H9 (cell line): ENCODE results near the gene SDK1. TPM values are rescaled to one million over a fixed set of nuclear protein-coding genes. Genes with fewer than 3 reads are reported as not detected.

Experiments used
- DNase-seq: peaks from one replicate; pipeline ENCODE4 v3.0.0-alpha.2; 2017
- H2AFZ ChIP-seq: one replicate; pipeline ENCODE4 v1.6.1; 2013; ENCODE audit warnings: mild to moderate bottlenecking, low read length, control low read depth, moderate library complexity
- H2AK5ac ChIP-seq: 2 replicates; pipeline ENCODE4 v1.6.1; 2013; ENCODE audit warnings: low read length, control low read depth, mixed read lengths; ENCODE audit not compliant: insufficient read length
- H2BK120ac ChIP-seq: one replicate; pipeline ENCODE4 v1.6.1; 2013; ENCODE audit warnings: low read depth, mild to moderate bottlenecking, low read length, control low read depth, inconsistent platforms; ENCODE audit not compliant: poor library complexity, severe bottlenecking
- H2BK12ac ChIP-seq: 2 replicates; pipeline ENCODE4 v1.6.1; 2013; ENCODE audit warnings: low read length, control low read depth, mixed read lengths, low read depth; ENCODE audit not compliant: insufficient read length
- H2BK15ac ChIP-seq: 2 replicates; pipeline ENCODE4 v1.6.1; 2013; ENCODE audit warnings: low read depth, low read length, control low read depth
- H2BK20ac ChIP-seq: one replicate; pipeline ENCODE4 v1.6.1; 2013; ENCODE audit warnings: low read depth, mild to moderate bottlenecking, low read length, control low read depth, inconsistent platforms; ENCODE audit not compliant: poor library complexity, severe bottlenecking
- H2BK5ac ChIP-seq: 2 replicates; pipeline ENCODE4 v1.6.1; 2013; ENCODE audit warnings: low read length, control low read depth, mixed read lengths; ENCODE audit not compliant: insufficient read length
- H3K14ac ChIP-seq: 2 replicates; pipeline ENCODE4 v1.6.1; 2013; ENCODE audit warnings: low read length, control low read depth; ENCODE audit not compliant: insufficient read depth
- H3K18ac ChIP-seq: 2 replicates; pipeline ENCODE4 v1.6.1; 2013; ENCODE audit warnings: low read depth, mild to moderate bottlenecking, mixed read lengths, low read length, control low read depth; ENCODE audit not compliant: insufficient read length
- H3K23ac ChIP-seq: 2 replicates; pipeline ENCODE4 v1.6.1; 2013; ENCODE audit warnings: low read length, control low read depth, mixed read lengths, low read depth; ENCODE audit not compliant: insufficient read length
- H3K23me2 ChIP-seq: 2 replicates; pipeline ENCODE4 v1.6.1; 2013; ENCODE audit warnings: low read depth, mild to moderate bottlenecking, mixed read lengths, low read length, control low read depth; ENCODE audit not compliant: insufficient read length, poor library complexity, severe bottlenecking
- H3K27ac ChIP-seq: 2 replicates; pipeline ENCODE4 v1.5.1; 2013; ENCODE audit warnings: low read length, control low read depth, mixed read lengths, low read depth; ENCODE audit not compliant: insufficient read length
- H3K27me3 ChIP-seq: 2 replicates; pipeline ENCODE4 v1.6.1; 2013; ENCODE audit warnings: low read length, control low read depth, inconsistent platforms; ENCODE audit not compliant: insufficient read depth
- H3K4ac ChIP-seq: 2 replicates; pipeline ENCODE4 v1.6.1; 2013; ENCODE audit warnings: low read depth, mild to moderate bottlenecking, control low read depth, inconsistent platforms, low read length, moderate library complexity
- H3K4me1 ChIP-seq: 2 replicates; pipeline ENCODE4 v1.6.1; 2013; ENCODE audit warnings: low read length, control low read depth, inconsistent platforms; ENCODE audit not compliant: insufficient read depth
- H3K4me2 ChIP-seq: 2 replicates; pipeline ENCODE4 v1.6.1; 2013; ENCODE audit warnings: low read length, control low read depth, mixed read lengths; ENCODE audit not compliant: insufficient read length, insufficient read depth
- H3K56ac ChIP-seq: 2 replicates; pipeline ENCODE4 v1.6.1; 2013; ENCODE audit warnings: low read depth, mild to moderate bottlenecking, mixed read lengths, low read length, control low read depth; ENCODE audit not compliant: insufficient read length
- H3K79me1 ChIP-seq: 2 replicates; pipeline ENCODE4 v1.6.1; 2013; ENCODE audit warnings: low read depth, mild to moderate bottlenecking, moderate library complexity, low read length, control low read depth, inconsistent platforms; ENCODE audit not compliant: insufficient read depth, poor library complexity, severe bottlenecking
- H3K79me2 ChIP-seq: 2 replicates; pipeline ENCODE4 v1.6.1; 2013; ENCODE audit warnings: low read length, control low read depth, inconsistent platforms; ENCODE audit not compliant: insufficient read depth
- H3K9ac ChIP-seq: 2 replicates; pipeline ENCODE4 v1.6.1; 2013; ENCODE audit warnings: low read length, control low read depth, mixed read lengths; ENCODE audit not compliant: insufficient read length; ENCODE audit errors: extremely low read depth
- H3K9me3 ChIP-seq: one replicate; pipeline ENCODE4 v1.6.1; 2013; ENCODE audit warnings: low read depth, low read length, inconsistent platforms; ENCODE audit not compliant: control insufficient read depth
- H3T11ph ChIP-seq: one replicate; pipeline ENCODE4 v1.6.1; 2013; ENCODE audit warnings: mild to moderate bottlenecking, low read length, control low read depth, inconsistent platforms
- H4K20me1 ChIP-seq: one replicate; pipeline ENCODE4 v1.6.1; 2013; ENCODE audit not compliant: control insufficient read depth, insufficient read length, insufficient read depth
- H4K5ac ChIP-seq: 2 replicates; pipeline ENCODE4 v1.6.1; 2013; ENCODE audit warnings: low read depth, mild to moderate bottlenecking, mixed read lengths, low read length, control low read depth; ENCODE audit not compliant: insufficient read length
- H4K8ac ChIP-seq: replicated peaks from 2 replicates; pipeline ENCODE4 v1.6.1; 2013; ENCODE audit warnings: low read length, control low read depth, mixed read lengths, low read depth; ENCODE audit not compliant: insufficient read length
- H4K91ac ChIP-seq: 2 replicates; pipeline ENCODE4 v1.6.1; 2013; ENCODE audit warnings: low read depth, mild to moderate bottlenecking, moderate library complexity, mixed read lengths, low read length, control low read depth; ENCODE audit not compliant: insufficient read length
- H3K27ac Mint-ChIP-seq, 3 experiments: 2 replicates in 2 of 3; 3 replicates in 1 of 3; pipeline ENCODE4 v1.8.0; 2020 to 2021; ENCODE audit warnings: mixed read lengths in 3 of 3, mild to moderate bottlenecking in 1 of 3, moderate library complexity in 1 of 3
- H3K27me3 Mint-ChIP-seq: 2 replicates; pipeline ENCODE4 v1.8.0; 2021; ENCODE audit warnings: low read depth, mild to moderate bottlenecking, moderate library complexity, mixed read lengths
- H3K36me3 Mint-ChIP-seq, 3 experiments: 2 replicates in 2 of 3; 3 replicates in 1 of 3; pipeline ENCODE4 v1.8.0; 2020 to 2021; ENCODE audit warnings: low read depth in 3 of 3, mixed read lengths in 3 of 3; ENCODE audit not compliant: insufficient read depth in 1 of 3
- H3K4me1 Mint-ChIP-seq, 2 experiments: 2 replicates each; pipeline ENCODE4 v1.8.0; 2020; ENCODE audit warnings: mixed read lengths in 2 of 2
- H3K4me3 Mint-ChIP-seq, 2 experiments: 2 replicates in 1 of 2; 3 replicates in 1 of 2; pipeline ENCODE4 v1.8.0; 2020 to 2021; ENCODE audit warnings: mild to moderate bottlenecking in 2 of 2, mixed read lengths in 2 of 2, moderate library complexity in 1 of 2
- H3K9me3 Mint-ChIP-seq, 2 experiments: 2 replicates in 1 of 2; 3 replicates in 1 of 2; pipeline ENCODE4 v1.8.0; 2020; ENCODE audit warnings: mild to moderate bottlenecking in 2 of 2, mixed read lengths in 2 of 2, moderate library complexity in 1 of 2
- WGBS: extraction: QIAGEN DNeasy Blood & Tissue Kit; methylation state at CpG from one replicate; pipeline ENCODE4 v1.1.7; 2013; ENCODE audit warnings: missing lambda C conversion rate, low lambda C conversion rate, mixed read lengths; ENCODE audit not compliant: insufficient read length; ENCODE audit errors: extremely low coverage; 5-methylcytosine and 5-hydroxymethylcytosine counted together
- total RNA-seq: library from RNA; stranded (reverse); gene quantifications from 2 replicates; pipeline ENCODE4 v1.2.1, GENCODE V29; 2021
- TF ChIP-seq, protein P1 (sequence below): fragments of 200-600 bp; sonication (generic); conservative IDR thresholded peaks from 3 replicates; pipeline ENCODE4 v1.8.0; 2021; ENCODE audit warnings: antibody characterized with exemption, mild to moderate bottlenecking

Gene SDK1
- total RNA-seq, 1 experiment from 2014 or later: 8.7 TPM

DNA sequence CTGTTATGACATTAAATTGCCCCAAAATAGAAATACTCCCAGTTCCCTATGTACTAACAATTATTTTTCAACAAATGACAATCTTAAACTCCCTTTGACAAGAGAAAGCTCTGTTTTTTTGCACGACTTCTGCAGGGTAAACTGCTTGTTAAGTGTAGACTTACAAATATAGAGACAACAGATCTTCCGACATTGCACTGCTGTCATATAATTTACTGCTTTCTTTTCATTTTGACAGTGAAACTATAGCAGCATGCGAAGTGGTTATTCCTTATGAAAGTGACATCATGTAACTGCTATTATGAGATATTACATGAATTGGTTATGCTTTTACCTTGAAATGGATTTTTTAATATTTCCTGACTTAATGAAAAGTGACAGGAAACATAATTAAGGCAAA, 659.9 kb downstream of the SDK1 start:
- Histone ChIP-seq H4K20me1 (no peaks in the 10 kb centered on the region), H3K4me1 (no peaks in the 10 kb centered on the region), H2BK5ac (no peak overlapping the region), H2AFZ (no peak overlapping the region), H3K79me1 (no peaks in the 10 kb centered on the region), H3T11ph (no peak overlapping the region), H4K91ac (no peak overlapping the region), H2BK15ac (no peak overlapping the region), H3K27ac (no peak overlapping the region), H3K18ac (no peak overlapping the region), H2BK120ac (no peak overlapping the region), H3K23me2 (no peaks in the 10 kb centered on the region), H3K27me3 (no peaks in the 10 kb centered on the region), H3K14ac (no peak overlapping the region), H2AK5ac (no peak overlapping the region), H2BK20ac (no peak overlapping the region), H3K4me2 (no peak overlapping the region), H3K4ac (no peak overlapping the region), H4K5ac (no peak overlapping the region), H3K9me3 (no peaks in the 10 kb centered on the region), H3K23ac (no peak overlapping the region), H2BK12ac (no peak overlapping the region), H3K56ac (no peak overlapping the region), H3K9ac (no peak overlapping the region), H3K79me2 (no peaks in the 10 kb centered on the region), H4K8ac (no peak overlapping the region)
- no peak for DNase-seq
- no CpG with 5 or more reads among the region's 3 CpGs for WGBS
- TF ChIP-seq, protein P1, sequence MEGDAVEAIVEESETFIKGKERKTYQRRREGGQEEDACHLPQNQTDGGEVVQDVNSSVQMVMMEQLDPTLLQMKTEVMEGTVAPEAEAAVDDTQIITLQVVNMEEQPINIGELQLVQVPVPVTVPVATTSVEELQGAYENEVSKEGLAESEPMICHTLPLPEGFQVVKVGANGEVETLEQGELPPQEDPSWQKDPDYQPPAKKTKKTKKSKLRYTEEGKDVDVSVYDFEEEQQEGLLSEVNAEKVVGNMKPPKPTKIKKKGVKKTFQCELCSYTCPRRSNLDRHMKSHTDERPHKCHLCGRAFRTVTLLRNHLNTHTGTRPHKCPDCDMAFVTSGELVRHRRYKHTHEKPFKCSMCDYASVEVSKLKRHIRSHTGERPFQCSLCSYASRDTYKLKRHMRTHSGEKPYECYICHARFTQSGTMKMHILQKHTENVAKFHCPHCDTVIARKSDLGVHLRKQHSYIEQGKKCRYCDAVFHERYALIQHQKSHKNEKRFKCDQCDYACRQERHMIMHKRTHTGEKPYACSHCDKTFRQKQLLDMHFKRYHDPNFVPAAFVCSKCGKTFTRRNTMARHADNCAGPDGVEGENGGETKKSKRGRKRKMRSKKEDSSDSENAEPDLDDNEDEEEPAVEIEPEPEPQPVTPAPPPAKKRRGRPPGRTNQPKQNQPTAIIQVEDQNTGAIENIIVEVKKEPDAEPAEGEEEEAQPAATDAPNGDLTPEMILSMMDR: no peak
- Mint-ChIP-seq H3K4me3 (no peak overlapping the region), H3K36me3 (no peaks in the 10 kb centered on the region; a peak in 2 of 7 replicates), H3K9me3 (no peaks in the 10 kb centered on the region), H3K27me3 (no peaks in the 10 kb centered on the region), H3K27ac (no peak overlapping the region), H3K4me1 (no peaks in the 10 kb centered on the region)
